ENCODE measurements around the gene PHF21B. TPM values are rescaled to one million over a fixed set of nuclear protein-coding genes. Genes with fewer than 3 reads are reported as not detected.
"Not testable (repeated sequence)": the region's sequence is repeated elsewhere in the genome, so short reads cannot be mapped to it uniquely, and the experiment has no call there.

PHF21B gene
- total RNA-seq, 1 donor from 2014 or later: 4.6 TPM

GRCh38 chr22:44924710-44925109 lies 85.1 kb downstream of the PHF21B start:
- H3K36me3 Mint-ChIP-seq (ENCODE audit: low read depth, unreplicated experiment): peaks cover 4% of the 10 kb centered on the region
- no peaks in the 10 kb centered on the region for H3K4me1 Mint-ChIP-seq (ENCODE audit: unreplicated experiment)
- no peak overlapping the region for H3K4me3 Mint-ChIP-seq (ENCODE audit: unreplicated experiment)
- no peak for DNase-seq (ENCODE audit: low spot score)
- no peak overlapping the region for H3K27ac Mint-ChIP-seq (ENCODE audit: unreplicated experiment)
- H3K27me3 Mint-ChIP-seq (ENCODE audit: unreplicated experiment): peaks cover 4% of the 10 kb centered on the region
- no peak for TF ChIP-seq CTCF (IDR thresholded peaks at IDR 0.05; ENCODE audit: unreplicated experiment)
- H3K9me3 Mint-ChIP-seq (ENCODE audit: unreplicated experiment): no peaks in the 10 kb centered on the region

GRCh38 chr22:44924098-44924497 lies 85.7 kb downstream of the PHF21B start:
- no peak for TF ChIP-seq CTCF (IDR thresholded peaks at IDR 0.05; ENCODE audit: unreplicated experiment)
- H3K4me1 Mint-ChIP-seq (ENCODE audit: unreplicated experiment): no peaks in the 10 kb centered on the region
- H3K27ac Mint-ChIP-seq (ENCODE audit: unreplicated experiment): no peak overlapping the region
- no peak for DNase-seq (ENCODE audit: low spot score)
- peaks cover 4% of the 10 kb centered on the region for H3K27me3 Mint-ChIP-seq (ENCODE audit: unreplicated experiment)
- H3K9me3 Mint-ChIP-seq (ENCODE audit: unreplicated experiment): no peaks in the 10 kb centered on the region
- no peak overlapping the region for H3K4me3 Mint-ChIP-seq (ENCODE audit: unreplicated experiment)
- peaks cover 4% of the 10 kb centered on the region for H3K36me3 Mint-ChIP-seq (ENCODE audit: low read depth, unreplicated experiment)

GRCh38 chr22:44921766-44922165 lies 88.0 kb downstream of the PHF21B start:
- not testable (repeated sequence) for H3K27ac Mint-ChIP-seq (ENCODE audit: unreplicated experiment); DNase-seq (ENCODE audit: low spot score); H3K36me3 Mint-ChIP-seq (ENCODE audit: low read depth, unreplicated experiment); H3K9me3 Mint-ChIP-seq (ENCODE audit: unreplicated experiment); H3K4me1 Mint-ChIP-seq (ENCODE audit: unreplicated experiment); H3K27me3 Mint-ChIP-seq (ENCODE audit: unreplicated experiment); H3K4me3 Mint-ChIP-seq (ENCODE audit: unreplicated experiment)

GRCh38 chr22:44920183-44920582 lies 89.6 kb downstream of the PHF21B start:
- TF ChIP-seq CTCF (IDR thresholded peaks at IDR 0.05; ENCODE audit: unreplicated experiment): no peak
- Mint-ChIP-seq H3K4me1 (ENCODE audit: unreplicated experiment) (no peaks in the 10 kb centered on the region), H3K27me3 (ENCODE audit: unreplicated experiment) (peaks cover 2% of the 10 kb centered on the region), H3K36me3 (ENCODE audit: low read depth, unreplicated experiment) (peaks cover 4% of the 10 kb centered on the region), H3K4me3 (ENCODE audit: unreplicated experiment) (no peak overlapping the region), H3K9me3 (ENCODE audit: unreplicated experiment) (no peaks in the 10 kb centered on the region), H3K27ac (ENCODE audit: unreplicated experiment) (no peak overlapping the region)
- no peak for DNase-seq (ENCODE audit: low spot score)

GRCh38 chr22:44919691-44920090 lies 90.1 kb downstream of the PHF21B start:
- no peaks in the 10 kb centered on the region for H3K9me3 Mint-ChIP-seq (ENCODE audit: unreplicated experiment)
- no peak overlapping the region for H3K27ac Mint-ChIP-seq (ENCODE audit: unreplicated experiment)
- H3K36me3 Mint-ChIP-seq (ENCODE audit: low read depth, unreplicated experiment): peaks cover 4% of the 10 kb centered on the region
- DNase-seq (ENCODE audit: low spot score): no peak
- H3K4me1 Mint-ChIP-seq (ENCODE audit: unreplicated experiment): no peaks in the 10 kb centered on the region
- peaks cover 2% of the 10 kb centered on the region for H3K27me3 Mint-ChIP-seq (ENCODE audit: unreplicated experiment)
- no peak for TF ChIP-seq CTCF (IDR thresholded peaks at IDR 0.05; ENCODE audit: unreplicated experiment)
- H3K4me3 Mint-ChIP-seq (ENCODE audit: unreplicated experiment): no peak overlapping the region

Measured in endothelial cell (in vitro differentiated cells).